Peyer's patch (tissue), 4 donors: ENCODE measurements around the gene OR1F1. TPM values are rescaled to one million over a fixed set of nuclear protein-coding genes. Genes with fewer than 3 reads are reported as not detected.
A peak's percentile ranks its signal among the peaks of the same experiment; 100 is the strongest.

Source experiments
- DNase-seq, 3 donors: peaks; one replicate each; pipeline ENCODE4 v3.0.0-alpha.2; 2017 to 2019
- H3K27ac ChIP-seq, 4 donors: fragments of 200-600 bp; sonication (generic); one replicate each; pipeline ENCODE4 v1.5.1; 2016 to 2019
- H3K27me3 ChIP-seq, 2 donors: fragments of 200-600 bp; sonication (generic); one replicate each; pipeline ENCODE4 v1.5.1; 2019
- H3K36me3 ChIP-seq, 3 donors: fragments of 200-600 bp; sonication (generic); one replicate each; pipeline ENCODE4 v1.5.1; 2016 to 2019
- H3K4me1 ChIP-seq, 4 donors: fragments of 200-600 bp; sonication (generic); one replicate each; pipeline ENCODE4 v1.5.1; 2016 to 2019
- H3K4me3 ChIP-seq, 4 donors: fragments of 200-600 bp; sonication (generic); 1 replicate in 3 of 4; 2 replicates in 1 of 4; pipeline ENCODE4 v1.5.1; 2016 to 2019; ENCODE audit warnings: mild to moderate bottlenecking in 1 of 4
- H3K9me3 ChIP-seq, 4 donors: fragments of 200-600 bp; sonication (generic); one replicate each; pipeline ENCODE4 v1.5.1; 2016 to 2019; ENCODE audit warnings: mild to moderate bottlenecking in 1 of 4
- CTCF ChIP-seq, 6 experiments: fragments of 450-650 bp in 4 of 6; fragments of 200-600 bp in 2 of 6; sonication (generic) in 1 of 6; IDR thresholded peaks; one replicate each; pipeline ENCODE4 v1.5.1; 2017 to 2019; ENCODE audit warnings: antibody characterized with exemption in 6 of 6, mild to moderate bottlenecking in 3 of 6, moderate library complexity in 1 of 6
- POLR2A ChIP-seq, 2 donors: fragments of 450-650 bp; IDR thresholded peaks; one replicate each; pipeline ENCODE4 v1.5.1; 2017; ENCODE audit warnings: antibody characterized with exemption in 2 of 2, mild to moderate bottlenecking in 2 of 2, moderate library complexity in 2 of 2
- total RNA-seq, 4 donors: library from RNA; depleted of rRNA; stranded (reverse); fragments of >200 nt; gene quantifications; one replicate each; pipeline ENCODE4 v1.1.0, GENCODE V29; 2016

The OR1F1 gene
- total RNA-seq, 4 donors from 2014 or later, result not detected

GRCh38 chr16:3152277-3152990, 35.6 kb upstream of the OR1F1 start:
- Histone ChIP-seq H3K27ac (peak overlapping the region; percentile 38 to 69 (median 56)), H3K36me3 (no peaks in the 10 kb centered on the region), H3K4me3 (peak overlapping the region; percentile 30 to 68 (median 40)), H3K9me3 (no peaks in the 10 kb centered on the region), H3K4me1 (peaks cover 0 to 15% (median under 1%) of the 10 kb centered on the region in 4 donors), H3K27me3 (no peaks in the 10 kb centered on the region)
- peak; percentile 69 to 92 (median 85) for DNase-seq
- peak in 3 of 6 experiments; percentile 20 to 32 (median 28) for TF ChIP-seq CTCF (IDR thresholded peaks at IDR 0.05)
- no peak for TF ChIP-seq POLR2A (IDR thresholded peaks at IDR 0.05)

DNA sequence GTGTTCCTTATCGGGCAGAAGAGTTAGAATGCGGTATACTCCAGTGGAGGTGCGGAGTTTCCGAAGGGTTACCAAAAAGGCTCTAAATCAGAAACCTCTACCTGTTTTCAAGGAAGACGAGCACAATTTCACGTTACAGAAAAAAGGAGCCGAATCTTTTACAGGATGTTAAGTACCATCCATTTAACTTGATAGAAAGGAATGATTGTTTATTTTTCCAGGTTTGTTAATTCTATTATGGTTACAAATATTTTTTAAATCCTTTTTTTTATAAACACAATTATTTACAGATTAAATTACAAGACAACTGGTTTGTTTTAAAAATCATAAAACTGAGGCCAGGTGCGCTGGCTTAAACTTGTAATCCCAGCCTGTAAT, 35.0 kb upstream of the OR1F1 start:
- H3K36me3 ChIP-seq, result no peaks in the 10 kb centered on the region
- DNase-seq, result no peak
- H3K4me1 ChIP-seq, result peaks cover 0 to 19% (median 3%) of the 10 kb centered on the region in 4 donors
- H3K27ac ChIP-seq, result peak overlapping the region in 2 of 4 donors; percentile 51 to 69
- no peaks in the 10 kb centered on the region for H3K27me3 ChIP-seq
- H3K9me3 ChIP-seq, result no peaks in the 10 kb centered on the region
- H3K4me3 ChIP-seq, result peak overlapping the region in 1 of 4 donors; percentile 68
- no peak for TF ChIP-seq CTCF (IDR thresholded peaks at IDR 0.05)
- no peak for TF ChIP-seq POLR2A (IDR thresholded peaks at IDR 0.05)

GRCh38 chr16:3155181-3155580, 32.8 kb upstream of the OR1F1 start:
- no peak overlapping the region for H3K4me3 ChIP-seq
- no peaks in the 10 kb centered on the region for H3K27me3 ChIP-seq
- no peaks in the 10 kb centered on the region for H3K9me3 ChIP-seq
- no peak overlapping the region for H3K27ac ChIP-seq
- no peaks in the 10 kb centered on the region for H3K36me3 ChIP-seq
- no peak for TF ChIP-seq POLR2A (IDR thresholded peaks at IDR 0.05)
- no peak for TF ChIP-seq CTCF (IDR thresholded peaks at IDR 0.05)
- peaks cover 0 to 26% (median 9%) of the 10 kb centered on the region in 4 donors for H3K4me1 ChIP-seq
- DNase-seq, result no peak

GRCh38 chr16:3155972-3156371, 32.0 kb upstream of the OR1F1 start:
- H3K4me3 ChIP-seq, result no peak overlapping the region
- no peak overlapping the region for H3K27ac ChIP-seq
- TF ChIP-seq POLR2A (IDR thresholded peaks at IDR 0.05), result no peak
- no peak for TF ChIP-seq CTCF (IDR thresholded peaks at IDR 0.05)
- H3K9me3 ChIP-seq, result no peaks in the 10 kb centered on the region
- H3K27me3 ChIP-seq, result no peaks in the 10 kb centered on the region
- no peak for DNase-seq
- H3K36me3 ChIP-seq, result no peaks in the 10 kb centered on the region
- peaks cover 0 to 24% (median 9%) of the 10 kb centered on the region in 4 donors for H3K4me1 ChIP-seq

GRCh38 chr16:3157229-3158025, 30.6 kb upstream of the OR1F1 start:
- H3K36me3 ChIP-seq, result no peaks in the 10 kb centered on the region
- peak overlapping the region; percentile 79 to 88 (median 82) for H3K4me3 ChIP-seq
- H3K27me3 ChIP-seq, result no peaks in the 10 kb centered on the region
- H3K9me3 ChIP-seq, result no peaks in the 10 kb centered on the region
- TF ChIP-seq POLR2A (IDR thresholded peaks at IDR 0.05), result peak in 1 of 2 donors; percentile 7
- no peak for TF ChIP-seq CTCF (IDR thresholded peaks at IDR 0.05)
- H3K27ac ChIP-seq, result peak overlapping the region; percentile 81 to 95 (median 83)
- H3K4me1 ChIP-seq, result peaks cover 0 to 14% (median 9%) of the 10 kb centered on the region in 4 donors
- DNase-seq, result peak in 2 of 3 donors; percentile 74 to 75
